ENCODE results near the gene PI4KA. TPM values are rescaled to one million over a fixed set of nuclear protein-coding genes. Genes with fewer than 3 reads are reported as not detected.

PI4KA gene
- total RNA-seq, 2 donors from 2014 or later, result 85.4 to 112 TPM

GRCh38 chr22:20781272-20781990 lies 77.2 kb downstream of the PI4KA start:
- ATAC-seq (ENCODE audit: insufficient number of reproducible peaks, low FRiP score, low read depth) (no peak), DNase-seq (ENCODE audit: low spot score) (no peak)
- no peaks in the 10 kb centered on the region for H3K4me1 ChIP-seq (ENCODE audit: control insufficient read depth in 1 of 2, low read depth in 2 of 2)
- TF ChIP-seq CTCF (IDR thresholded peaks at IDR 0.05), result no peak
- no peak overlapping the region for H3K4me3 ChIP-seq
- H3K27me3 ChIP-seq (replicated peaks; ENCODE audit: insufficient read depth), result no peaks in the 10 kb centered on the region
- H3K27ac ChIP-seq, result no peak overlapping the region
- peaks cover 21% of the 10 kb centered on the region for H3K36me3 ChIP-seq
- H3K9me3 ChIP-seq, result no peaks in the 10 kb centered on the region

- H3K36me3 ChIP-seq, result peaks cover 17% of the 10 kb centered on the region
- H3K9me3 ChIP-seq, result no peaks in the 10 kb centered on the region
- H3K27me3 ChIP-seq (replicated peaks; ENCODE audit: insufficient read depth), result no peaks in the 10 kb centered on the region
- peaks cover 8 to 14% of the 10 kb centered on the region in 2 donors for H3K4me1 ChIP-seq (ENCODE audit: control insufficient read depth in 1 of 2, low read depth in 2 of 2)
- no peak overlapping the region for H3K27ac ChIP-seq
- no peak for ATAC-seq (ENCODE audit: insufficient number of reproducible peaks, low FRiP score, low read depth)
- no peak for TF ChIP-seq CTCF (IDR thresholded peaks at IDR 0.05)
- no peak for DNase-seq (ENCODE audit: low spot score)
- H3K4me3 ChIP-seq, result no peak overlapping the region
These were observed 78.8 kb downstream of the PI4KA start for GRCh38 chr22:20779818-20780158.

GRCh38 chr22:20779014-20779817 lies 79.4 kb downstream of the PI4KA start:
- ATAC-seq (ENCODE audit: insufficient number of reproducible peaks, low FRiP score, low read depth) (no peak), DNase-seq (ENCODE audit: low spot score) (no peak)
- TF ChIP-seq CTCF (IDR thresholded peaks at IDR 0.05), result no peak
- Histone ChIP-seq H3K27ac (no peak overlapping the region), H3K4me3 (no peak overlapping the region), H3K4me1 (ENCODE audit: control insufficient read depth in 1 of 2, low read depth in 2 of 2) (peaks cover 8 to 16% of the 10 kb centered on the region in 2 donors), H3K9me3 (no peaks in the 10 kb centered on the region), H3K27me3 (replicated peaks; ENCODE audit: insufficient read depth) (no peaks in the 10 kb centered on the region), H3K36me3 (peaks cover 17% of the 10 kb centered on the region)

- TF ChIP-seq CTCF (IDR thresholded peaks at IDR 0.05), result no peak
- H3K36me3 ChIP-seq, result peaks cover 15% of the 10 kb centered on the region
These were observed 81.0 kb downstream of the PI4KA start for GRCh38 chr22:20777420-20778177.

More at GRCh38 chr22:20777420-20778177, 81.0 kb downstream of the PI4KA start:
- no peaks in the 10 kb centered on the region for H3K9me3 ChIP-seq
- no peak overlapping the region for H3K27ac ChIP-seq
- H3K4me1 ChIP-seq (ENCODE audit: control insufficient read depth in 1 of 2, low read depth in 2 of 2), result peaks cover 8 to 23% of the 10 kb centered on the region in 2 donors
- no peaks in the 10 kb centered on the region for H3K27me3 ChIP-seq (replicated peaks; ENCODE audit: insufficient read depth)
- DNase-seq (ENCODE audit: low spot score), result no peak
- ATAC-seq (ENCODE audit: insufficient number of reproducible peaks, low FRiP score, low read depth), result no peak
- H3K4me3 ChIP-seq, result no peak overlapping the region
